Bronchial epithelial cell (primary cell): ENCODE data around the gene TTF2. TPM values are rescaled to one million over a fixed set of nuclear protein-coding genes. Genes with fewer than 3 reads are reported as not detected.
"Not testable (repeated sequence)": the region's sequence is repeated elsewhere in the genome, so short reads cannot be mapped to it uniquely, and the experiment has no call there.

ENCODE experiments used
- DNase-seq: peaks from one replicate; pipeline ENCODE4 v3.0.0-alpha.2; 2010; ENCODE audit warnings: low read depth
- FAIRE-seq: peaks from 2 replicates; lab custom pipeline; 2011; peaks lifted over from hg19 to GRCh38; lab: Jason Lieb, UNC
- H3K27me3 ChIP-seq: 2 replicates; pipeline ENCODE4 v1.5.1; 2011; ENCODE audit warnings: low read length; ENCODE audit not compliant: control insufficient read depth, insufficient read depth
- H3K36me3 ChIP-seq: 2 replicates; pipeline ENCODE4 v1.5.1; 2011; ENCODE audit warnings: low read length; ENCODE audit not compliant: control insufficient read depth, insufficient read depth
- H3K4me3 ChIP-seq: 2 replicates; pipeline ENCODE4 v1.5.1; 2011; ENCODE audit warnings: mild to moderate bottlenecking, low read depth, low read length, control low read depth
- total RNA-seq: library from RNA; depleted of rRNA; stranded (reverse); fragments of >200 nt; gene quantifications from 2 replicates; pipeline ENCODE4 v1.2.1, GENCODE V29; 2014
- TF ChIP-seq, protein P1 (sequence below): IDR thresholded peaks from 2 replicates; pipeline ENCODE4 v1.5.1; 2011; ENCODE audit warnings: mild to moderate bottlenecking, moderate library complexity, low read length, control low read depth, inconsistent platforms; ENCODE audit not compliant: insufficient read depth, severe bottlenecking

TTF2 gene
- total RNA-seq, 1 donor from 2014 or later = 10.8 TPM

- FAIRE-seq = no peak
- TF ChIP-seq, protein P1, sequence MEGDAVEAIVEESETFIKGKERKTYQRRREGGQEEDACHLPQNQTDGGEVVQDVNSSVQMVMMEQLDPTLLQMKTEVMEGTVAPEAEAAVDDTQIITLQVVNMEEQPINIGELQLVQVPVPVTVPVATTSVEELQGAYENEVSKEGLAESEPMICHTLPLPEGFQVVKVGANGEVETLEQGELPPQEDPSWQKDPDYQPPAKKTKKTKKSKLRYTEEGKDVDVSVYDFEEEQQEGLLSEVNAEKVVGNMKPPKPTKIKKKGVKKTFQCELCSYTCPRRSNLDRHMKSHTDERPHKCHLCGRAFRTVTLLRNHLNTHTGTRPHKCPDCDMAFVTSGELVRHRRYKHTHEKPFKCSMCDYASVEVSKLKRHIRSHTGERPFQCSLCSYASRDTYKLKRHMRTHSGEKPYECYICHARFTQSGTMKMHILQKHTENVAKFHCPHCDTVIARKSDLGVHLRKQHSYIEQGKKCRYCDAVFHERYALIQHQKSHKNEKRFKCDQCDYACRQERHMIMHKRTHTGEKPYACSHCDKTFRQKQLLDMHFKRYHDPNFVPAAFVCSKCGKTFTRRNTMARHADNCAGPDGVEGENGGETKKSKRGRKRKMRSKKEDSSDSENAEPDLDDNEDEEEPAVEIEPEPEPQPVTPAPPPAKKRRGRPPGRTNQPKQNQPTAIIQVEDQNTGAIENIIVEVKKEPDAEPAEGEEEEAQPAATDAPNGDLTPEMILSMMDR = no peak
- Histone ChIP-seq H3K4me3 (no peak overlapping the region), H3K27me3 (no peaks in the 10 kb centered on the region), H3K36me3 (peaks cover 1% of the 10 kb centered on the region)
- DNase-seq = no peak
These were observed 56.1 kb downstream of the TTF2 start for GRCh38 chr1:117116090-117116783.

DNA sequence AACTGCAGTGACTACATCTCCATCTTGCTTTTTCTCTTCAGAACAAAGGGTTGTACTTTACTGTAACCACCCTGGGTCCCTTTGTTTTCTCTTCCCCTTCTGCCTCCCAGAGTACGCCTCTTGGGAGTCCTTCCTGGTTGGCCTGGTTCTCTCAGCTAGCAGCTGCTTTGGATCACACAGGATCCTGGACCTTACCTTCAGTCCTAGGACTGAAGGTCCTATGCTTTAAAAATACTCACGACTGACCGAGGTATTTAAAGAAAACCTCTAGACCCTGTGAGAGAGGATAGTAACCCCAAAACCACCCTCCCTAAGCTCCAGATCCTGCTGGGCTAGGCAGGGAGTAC is 56.6 kb downstream of the TTF2 start:
- no peak for DNase-seq
- FAIRE-seq = no peak
- no peaks in the 10 kb centered on the region for H3K27me3 ChIP-seq
- TF ChIP-seq, protein P1 = no peak
- peaks cover 1% of the 10 kb centered on the region for H3K36me3 ChIP-seq
- no peak overlapping the region for H3K4me3 ChIP-seq

DNA sequence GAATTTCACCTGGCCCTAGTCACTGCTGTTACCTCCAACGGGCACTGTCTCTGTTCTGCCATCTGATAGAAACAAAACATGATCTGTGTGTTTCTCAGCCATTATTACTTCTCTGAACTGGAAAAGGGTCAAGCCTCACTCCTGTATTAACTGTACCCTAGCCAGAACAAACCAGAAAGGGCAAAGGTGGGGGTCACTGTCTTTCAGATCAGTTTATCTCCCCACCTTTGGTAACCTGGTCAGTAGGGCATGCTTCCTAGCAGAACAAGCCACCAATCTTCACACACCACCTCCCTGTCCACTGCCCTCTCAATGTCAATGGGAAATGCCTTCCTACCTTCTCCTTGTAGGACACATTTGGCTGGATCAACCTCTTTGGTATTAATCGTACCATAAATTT is 57.6 kb downstream of the TTF2 start:
- Histone ChIP-seq H3K4me3 (no peak overlapping the region), H3K27me3 (no peaks in the 10 kb centered on the region), H3K36me3 (peaks cover 1% of the 10 kb centered on the region)
- FAIRE-seq (no peak), DNase-seq (no peak)
- TF ChIP-seq, protein P1 = no peak

- TF ChIP-seq, protein P1 = no peak
- FAIRE-seq = no peak
- no peak for DNase-seq
- Histone ChIP-seq H3K27me3 (no peaks in the 10 kb centered on the region), H3K4me3 (no peak overlapping the region), H3K36me3 (peaks cover 1% of the 10 kb centered on the region)
These were observed 58.0 kb downstream of the TTF2 start for GRCh38 chr1:117118137-117118536.

DNA sequence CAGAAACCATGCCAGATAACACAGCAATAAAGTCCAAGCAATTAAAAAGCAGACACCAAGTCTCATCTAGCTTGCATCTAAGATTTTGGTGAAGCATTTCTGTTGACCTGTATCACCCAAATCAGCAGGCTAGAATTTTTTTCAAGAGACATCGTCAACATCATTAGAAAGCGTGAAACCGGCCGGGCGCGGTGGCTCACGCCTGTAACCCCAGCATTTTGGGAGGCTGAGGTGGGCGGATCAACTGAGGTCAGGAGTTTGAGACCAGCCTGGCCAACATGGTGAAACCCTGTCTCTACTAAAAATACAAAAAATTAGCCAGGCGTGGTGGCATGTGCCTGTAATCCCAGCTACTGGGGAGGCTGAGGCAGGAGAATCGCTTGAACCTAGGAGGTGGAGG is 59.0 kb downstream of the TTF2 start:
- DNase-seq, H3K4me3 ChIP-seq, FAIRE-seq, H3K36me3 ChIP-seq, H3K27me3 ChIP-seq: not testable (repeated sequence)

GRCh38 chr1:117120774-117121588 is 60.9 kb downstream of the TTF2 start:
- DNase-seq (no peak), FAIRE-seq (no peak)
- TF ChIP-seq, protein P1 = no peak
- Histone ChIP-seq H3K27me3 (no peaks in the 10 kb centered on the region), H3K36me3 (no peaks in the 10 kb centered on the region), H3K4me3 (peak overlapping the region; percentile 55)
